GM18873 (cell line): ENCODE measurements around the gene ARHGAP26.

Experiments
- ATAC-seq: cut with Tn5 transposase; IDR thresholded peaks from one replicate; pipeline ENCODE4 v1.9.1; 2021; ENCODE audit warnings: mild to moderate bottlenecking, moderate library complexity, moderate number of reproducible peaks; ENCODE audit not compliant: unreplicated experiment, low FRiP score

ARHGAP26 gene

GRCh38 chr5:143141652-143142051 is 371.5 kb downstream of the ARHGAP26 start:
- ATAC-seq, result no peak

GRCh38 chr5:143142596-143143435 is 372.6 kb downstream of the ARHGAP26 start:
- ATAC-seq, result no peak

GRCh38 chr5:143143973-143144372 is 373.8 kb downstream of the ARHGAP26 start:
- ATAC-seq, result no peak

- no peak for ATAC-seq
Measured at GRCh38 chr5:143145243-143146160, 375.3 kb downstream of the ARHGAP26 start.

GRCh38 chr5:143146161-143146560 is 376.0 kb downstream of the ARHGAP26 start:
- no peak for ATAC-seq

GRCh38 chr5:143147383-143147782 is 377.2 kb downstream of the ARHGAP26 start:
- no peak for ATAC-seq

GRCh38 chr5:143147902-143148301 is 377.7 kb downstream of the ARHGAP26 start:
- ATAC-seq, result no peak

GRCh38 chr5:143148771-143149170 is 378.6 kb downstream of the ARHGAP26 start:
- no peak for ATAC-seq

GRCh38 chr5:143149759-143150158 is 379.6 kb downstream of the ARHGAP26 start:
- no peak for ATAC-seq

- no peak for ATAC-seq
Measured at GRCh38 chr5:143151056-143151700, 381.0 kb downstream of the ARHGAP26 start.

- no peak for ATAC-seq
Measured at GRCh38 chr5:143152445-143152844, 382.3 kb downstream of the ARHGAP26 start.

GRCh38 chr5:143153332-143154119 is 383.3 kb downstream of the ARHGAP26 start:
- no peak for ATAC-seq

- ATAC-seq, result no peak
Measured at GRCh38 chr5:143154510-143155370, 384.6 kb downstream of the ARHGAP26 start.

- no peak for ATAC-seq
Measured at GRCh38 chr5:143155455-143155854, 385.3 kb downstream of the ARHGAP26 start.

GRCh38 chr5:143156086-143156485 is 385.9 kb downstream of the ARHGAP26 start:
- ATAC-seq, result no peak

- ATAC-seq, result no peak
Measured at GRCh38 chr5:143156572-143156971, 386.4 kb downstream of the ARHGAP26 start.

- no peak for ATAC-seq
Measured at GRCh38 chr5:143159031-143159430, 388.9 kb downstream of the ARHGAP26 start.

GRCh38 chr5:143161885-143162540 is 391.8 kb downstream of the ARHGAP26 start:
- ATAC-seq, result no peak

GRCh38 chr5:143162810-143163209 is 392.6 kb downstream of the ARHGAP26 start:
- ATAC-seq, result no peak
